Endothelial cell (in vitro differentiated cells): ENCODE results near the gene PRKCH. TPM values are rescaled to one million over a fixed set of nuclear protein-coding genes. Genes with fewer than 3 reads are reported as not detected.

Source experiments
- DNase-seq: peaks from one replicate; pipeline ENCODE4 v3.0.0; 2021; ENCODE audit warnings: low spot score
- H3K27ac Mint-ChIP-seq: one replicate; pipeline ENCODE4 v1.8.0; 2021; ENCODE audit warnings: mixed read lengths, inconsistent platforms; ENCODE audit not compliant: unreplicated experiment
- H3K27me3 Mint-ChIP-seq: one replicate; pipeline ENCODE4 v1.8.0; 2021; ENCODE audit warnings: mild to moderate bottlenecking, moderate library complexity, mixed read lengths, inconsistent platforms; ENCODE audit not compliant: unreplicated experiment
- H3K36me3 Mint-ChIP-seq: one replicate; pipeline ENCODE4 v1.8.0; 2021; ENCODE audit warnings: mild to moderate bottlenecking, low read depth, mixed read lengths, inconsistent platforms; ENCODE audit not compliant: unreplicated experiment
- H3K4me1 Mint-ChIP-seq: one replicate; pipeline ENCODE4 v1.8.0; 2021; ENCODE audit warnings: mild to moderate bottlenecking, mixed read lengths, inconsistent platforms; ENCODE audit not compliant: unreplicated experiment
- H3K4me3 Mint-ChIP-seq: one replicate; pipeline ENCODE4 v1.8.0; 2021; ENCODE audit warnings: mild to moderate bottlenecking, mixed read lengths, inconsistent platforms; ENCODE audit not compliant: unreplicated experiment
- H3K9me3 Mint-ChIP-seq: one replicate; pipeline ENCODE4 v1.8.0; 2021; ENCODE audit warnings: mixed read lengths, inconsistent platforms; ENCODE audit not compliant: unreplicated experiment
- CTCF ChIP-seq: fragments of 200-600 bp; sonication (generic); IDR thresholded peaks from one replicate; pipeline ENCODE4 v1.5.0; 2021; ENCODE audit warnings: antibody characterized with exemption; ENCODE audit not compliant: unreplicated experiment
- total RNA-seq: library from RNA; stranded (reverse); fragmentation: NEBNext Ultra II Directional; extraction: Animal tissue kit (Norgen Biotek cat#: 25700); gene quantifications from one replicate; pipeline ENCODE4 v1.2.1, GENCODE V29; 2021; ENCODE audit not compliant: unreplicated experiment

The PRKCH gene
- total RNA-seq, 1 donor from 2014 or later: 42.5 TPM

- Mint-ChIP-seq H3K4me1 (peaks cover 56% of the 10 kb centered on the region), H3K27ac (no peak overlapping the region), H3K36me3 (peaks cover 16% of the 10 kb centered on the region), H3K9me3 (no peaks in the 10 kb centered on the region), H3K4me3 (no peak overlapping the region), H3K27me3 (peaks cover 8% of the 10 kb centered on the region)
- TF ChIP-seq CTCF: no peak
- no peak for DNase-seq
Observed at GRCh38 chr14:61430066-61430757, 108.8 kb downstream of the PRKCH start.

- peaks cover 4% of the 10 kb centered on the region for H3K36me3 Mint-ChIP-seq
- H3K4me3 Mint-ChIP-seq: peak overlapping the region; percentile 62
- no peak for DNase-seq
- H3K4me1 Mint-ChIP-seq: peaks cover 73% of the 10 kb centered on the region
- no peak for TF ChIP-seq CTCF
- H3K27ac Mint-ChIP-seq: peak overlapping the region; percentile 95
- H3K27me3 Mint-ChIP-seq: peaks cover 9% of the 10 kb centered on the region
- H3K9me3 Mint-ChIP-seq: no peaks in the 10 kb centered on the region
Observed at GRCh38 chr14:61433169-61433568, 111.8 kb downstream of the PRKCH start.

DNA sequence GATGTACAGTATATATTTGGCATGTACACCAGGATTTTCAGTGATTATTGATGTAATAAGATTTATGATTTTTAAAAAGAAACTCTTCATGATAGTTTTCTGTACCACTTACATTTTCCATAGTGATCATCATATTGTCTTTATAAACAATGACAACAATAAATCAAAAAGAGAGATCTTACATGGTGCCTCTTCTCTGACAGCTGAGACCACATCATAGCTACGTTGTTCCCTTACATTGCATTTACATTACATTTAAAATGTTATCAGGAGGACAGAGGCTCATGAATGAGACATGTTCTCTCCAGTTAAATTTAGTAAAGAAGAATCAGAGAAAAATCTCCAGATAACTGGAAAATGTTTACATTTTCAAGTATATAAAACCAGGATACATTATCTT, 112.4 kb downstream of the PRKCH start:
- no peak for DNase-seq
- Mint-ChIP-seq H3K27ac (peak overlapping the region; percentile 16), H3K27me3 (peaks cover 8% of the 10 kb centered on the region)

DNA sequence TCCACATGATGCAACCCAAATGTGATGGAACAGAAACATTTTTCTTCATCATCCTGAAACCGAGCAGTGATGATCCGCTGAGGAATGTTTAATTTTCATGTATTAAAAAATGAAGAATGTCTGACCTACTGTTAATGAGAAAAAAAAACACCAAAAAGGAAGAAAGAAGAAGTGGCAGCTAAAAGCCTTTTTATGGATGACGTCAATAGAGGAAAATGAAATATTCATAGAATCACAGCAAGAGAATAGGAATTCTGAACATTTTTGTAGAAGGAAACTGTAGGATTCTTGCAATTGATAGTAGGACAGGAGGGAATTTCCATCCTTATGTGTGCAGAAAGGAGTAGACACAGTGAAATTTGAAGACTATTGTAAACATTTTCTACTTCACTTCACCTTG, 112.9 kb downstream of the PRKCH start:
- peaks cover 73% of the 10 kb centered on the region for H3K4me1 Mint-ChIP-seq
- DNase-seq: no peak
- no peak overlapping the region for H3K27ac Mint-ChIP-seq
- peaks cover 4% of the 10 kb centered on the region for H3K36me3 Mint-ChIP-seq
- H3K4me3 Mint-ChIP-seq: no peak overlapping the region
- TF ChIP-seq CTCF: no peak
- peaks cover 8% of the 10 kb centered on the region for H3K27me3 Mint-ChIP-seq
- H3K9me3 Mint-ChIP-seq: no peaks in the 10 kb centered on the region

More for the DNA sequence above, 112.4 kb downstream of the PRKCH start:
- TF ChIP-seq CTCF: no peak
- Mint-ChIP-seq H3K36me3 (peaks cover 4% of the 10 kb centered on the region), H3K9me3 (no peaks in the 10 kb centered on the region), H3K4me1 (peaks cover 73% of the 10 kb centered on the region), H3K4me3 (no peak overlapping the region)

DNA sequence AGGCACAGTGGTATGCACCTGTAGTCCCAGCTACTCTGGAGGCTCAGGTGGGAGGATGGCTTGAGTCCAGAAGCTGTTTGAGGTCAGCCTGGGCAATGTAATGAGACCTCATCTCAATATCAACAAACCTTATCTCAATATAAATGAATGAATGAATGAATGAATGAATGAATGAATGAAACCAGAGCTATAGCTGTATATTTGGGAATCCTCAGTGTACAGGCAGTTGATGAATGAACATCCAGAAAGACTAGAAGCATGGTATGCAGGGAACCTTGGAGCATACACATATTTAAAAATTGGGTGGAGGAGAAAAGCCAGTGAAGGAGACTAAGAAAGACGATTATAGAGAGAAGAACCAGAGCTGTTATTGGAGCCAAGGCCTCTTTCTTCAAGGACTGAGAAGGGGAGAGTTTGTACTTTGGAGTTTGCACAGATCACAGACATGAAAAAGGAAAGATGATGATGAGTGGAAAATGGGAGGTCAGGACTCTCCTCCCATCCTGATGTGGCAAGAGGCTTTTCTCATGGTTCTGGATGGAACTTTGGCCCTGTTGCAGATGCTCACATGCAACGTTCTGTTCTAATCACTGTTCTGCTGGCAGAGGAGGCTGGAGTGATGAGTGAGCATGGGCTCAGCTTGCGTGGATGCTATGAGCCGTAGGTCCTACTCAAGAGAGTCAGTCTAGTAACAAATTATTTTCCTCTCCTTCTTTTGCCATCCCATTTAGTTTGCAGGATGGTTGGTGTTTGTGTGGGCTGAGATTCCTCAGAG, 114.4 kb downstream of the PRKCH start:
- no peak for DNase-seq
- no peak overlapping the region for H3K4me3 Mint-ChIP-seq
- peaks cover 4% of the 10 kb centered on the region for H3K36me3 Mint-ChIP-seq
- no peak overlapping the region for H3K27ac Mint-ChIP-seq
- H3K4me1 Mint-ChIP-seq: peaks cover 79% of the 10 kb centered on the region
- TF ChIP-seq CTCF: no peak
- no peaks in the 10 kb centered on the region for H3K9me3 Mint-ChIP-seq
- peaks cover 8% of the 10 kb centered on the region for H3K27me3 Mint-ChIP-seq
